DOHH2 (cell line): ENCODE data around the gene YTHDF1.

ENCODE experiments used
- EZH2phosphoT487 ChIP-seq: fragments of 200-600 bp; sonication (generic); IDR thresholded peaks from 2 replicates; pipeline ENCODE4 v1.6.1; 2017; ENCODE audit warnings: borderline replicate concordance, mild to moderate bottlenecking, antibody characterized with exemption, low read length, moderate library complexity, mixed read lengths
- TF ChIP-seq, protein P1 (sequence below): fragments of 200-600 bp; sonication (generic); IDR thresholded peaks from one replicate; pipeline ENCODE4 v1.5.1; 2014; ENCODE audit warnings: antibody characterized with exemption, mild to moderate bottlenecking, low read depth, low read length; ENCODE audit not compliant: poor library complexity, severe bottlenecking

DNA sequence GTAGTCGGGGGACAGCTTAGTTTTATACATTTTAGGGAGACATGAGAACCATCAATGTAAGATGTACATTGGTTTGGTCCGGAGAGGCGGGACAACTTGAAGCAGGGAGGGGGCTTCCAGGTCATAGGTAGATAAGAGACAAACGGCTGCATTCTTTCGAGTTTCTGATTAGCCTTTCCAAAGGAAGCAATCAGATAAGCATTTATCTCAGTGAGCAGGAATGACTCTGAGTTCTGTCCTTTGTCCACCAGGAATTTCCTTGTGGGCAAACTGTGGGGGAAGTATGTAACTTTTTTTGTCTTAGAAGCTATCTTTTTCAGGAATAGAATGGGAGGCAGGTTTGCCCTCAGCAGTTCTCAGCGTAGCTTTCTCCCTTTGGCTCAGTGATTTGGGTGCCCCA, 1.4 kb downstream of the YTHDF1 start:
- TF ChIP-seq, protein P1, sequence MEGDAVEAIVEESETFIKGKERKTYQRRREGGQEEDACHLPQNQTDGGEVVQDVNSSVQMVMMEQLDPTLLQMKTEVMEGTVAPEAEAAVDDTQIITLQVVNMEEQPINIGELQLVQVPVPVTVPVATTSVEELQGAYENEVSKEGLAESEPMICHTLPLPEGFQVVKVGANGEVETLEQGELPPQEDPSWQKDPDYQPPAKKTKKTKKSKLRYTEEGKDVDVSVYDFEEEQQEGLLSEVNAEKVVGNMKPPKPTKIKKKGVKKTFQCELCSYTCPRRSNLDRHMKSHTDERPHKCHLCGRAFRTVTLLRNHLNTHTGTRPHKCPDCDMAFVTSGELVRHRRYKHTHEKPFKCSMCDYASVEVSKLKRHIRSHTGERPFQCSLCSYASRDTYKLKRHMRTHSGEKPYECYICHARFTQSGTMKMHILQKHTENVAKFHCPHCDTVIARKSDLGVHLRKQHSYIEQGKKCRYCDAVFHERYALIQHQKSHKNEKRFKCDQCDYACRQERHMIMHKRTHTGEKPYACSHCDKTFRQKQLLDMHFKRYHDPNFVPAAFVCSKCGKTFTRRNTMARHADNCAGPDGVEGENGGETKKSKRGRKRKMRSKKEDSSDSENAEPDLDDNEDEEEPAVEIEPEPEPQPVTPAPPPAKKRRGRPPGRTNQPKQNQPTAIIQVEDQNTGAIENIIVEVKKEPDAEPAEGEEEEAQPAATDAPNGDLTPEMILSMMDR, result no peak
- TF ChIP-seq EZH2phosphoT487, result no peak
